ENCODE data around the gene IRS2.
A peak's percentile ranks its signal among the peaks of the same experiment; 100 is the strongest.
"Not testable (repeated sequence)": the region's sequence is repeated elsewhere in the genome, so short reads cannot be mapped to it uniquely, and the experiment has no call there.

Gene IRS2

DNA sequence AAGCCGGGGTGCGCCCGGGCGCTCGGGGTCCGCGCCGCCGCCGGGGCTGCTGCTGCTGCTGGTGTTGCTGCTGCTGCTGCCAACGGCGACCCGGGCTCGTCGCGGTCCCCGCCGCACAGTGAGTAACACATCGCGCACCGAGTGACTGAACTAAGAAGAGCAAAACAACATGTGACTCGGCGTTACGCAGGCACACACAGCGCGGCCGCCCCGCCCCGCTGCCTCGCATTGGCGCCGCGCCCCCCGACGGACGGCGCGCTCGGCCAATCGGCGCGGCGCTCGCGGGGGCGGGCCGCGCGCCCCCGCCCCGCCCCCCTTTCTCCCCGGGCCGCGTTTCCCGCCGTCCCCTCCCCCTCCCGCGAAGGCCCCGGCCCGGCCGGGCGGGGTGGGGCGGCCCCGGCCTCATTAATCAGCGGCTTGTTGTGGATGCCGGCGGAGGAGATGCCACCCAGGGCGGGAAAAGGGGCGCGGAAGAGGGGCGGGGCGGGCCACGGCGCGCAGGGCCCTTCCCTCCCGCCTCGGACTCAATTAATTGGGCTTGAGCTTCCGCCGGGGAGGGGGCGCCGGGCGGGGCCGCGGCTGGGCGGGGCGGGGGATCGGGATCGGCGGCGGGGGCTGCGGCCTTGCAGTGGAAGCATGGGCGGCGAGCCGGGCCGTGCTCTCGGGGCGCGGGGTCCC, at the start of gene IRS2:
Gene IRS2 (minus strand): TSS at position 127 of the 678 bp plus-strand sequence. CDS start 530 bp downstream, outside the sequence.
- H3K9me3 ChIP-seq (ENCODE audit: insufficient read depth, low read length): no peaks in the 10 kb centered on the region
- peaks cover 27% of the 10 kb centered on the region for H3K36me3 ChIP-seq (ENCODE audit: insufficient read depth, insufficient read length, low read length)
- peak; percentile 86 for DNase-seq (ENCODE audit: low read depth, low spot score)
- H3K9ac ChIP-seq (ENCODE audit: insufficient read length, low read depth): peak within 1 kb of the TSS; percentile 85
- H3K4me1 ChIP-seq (ENCODE audit: insufficient read depth, insufficient read length): peaks cover 3% of the 10 kb centered on the region
- peaks cover 6% of the 10 kb centered on the region for H3K27me3 ChIP-seq (ENCODE audit: insufficient read depth, insufficient read length)
- H3K4me3 ChIP-seq (ENCODE audit: insufficient read length, low read depth): peak within 1 kb of the TSS; percentile 68
- TF ChIP-seq SUZ12 (IDR thresholded peaks at IDR 0.05; ENCODE audit: extremely low read depth, insufficient read depth, insufficient read length): no peak
- TF ChIP-seq ZNF274 (IDR thresholded peaks at IDR 0.05; ENCODE audit: low read depth, low read length): no peak
- no peak for TF ChIP-seq YY1 (IDR thresholded peaks at IDR 0.05; ENCODE audit: insufficient read depth, insufficient read length)

DNA sequence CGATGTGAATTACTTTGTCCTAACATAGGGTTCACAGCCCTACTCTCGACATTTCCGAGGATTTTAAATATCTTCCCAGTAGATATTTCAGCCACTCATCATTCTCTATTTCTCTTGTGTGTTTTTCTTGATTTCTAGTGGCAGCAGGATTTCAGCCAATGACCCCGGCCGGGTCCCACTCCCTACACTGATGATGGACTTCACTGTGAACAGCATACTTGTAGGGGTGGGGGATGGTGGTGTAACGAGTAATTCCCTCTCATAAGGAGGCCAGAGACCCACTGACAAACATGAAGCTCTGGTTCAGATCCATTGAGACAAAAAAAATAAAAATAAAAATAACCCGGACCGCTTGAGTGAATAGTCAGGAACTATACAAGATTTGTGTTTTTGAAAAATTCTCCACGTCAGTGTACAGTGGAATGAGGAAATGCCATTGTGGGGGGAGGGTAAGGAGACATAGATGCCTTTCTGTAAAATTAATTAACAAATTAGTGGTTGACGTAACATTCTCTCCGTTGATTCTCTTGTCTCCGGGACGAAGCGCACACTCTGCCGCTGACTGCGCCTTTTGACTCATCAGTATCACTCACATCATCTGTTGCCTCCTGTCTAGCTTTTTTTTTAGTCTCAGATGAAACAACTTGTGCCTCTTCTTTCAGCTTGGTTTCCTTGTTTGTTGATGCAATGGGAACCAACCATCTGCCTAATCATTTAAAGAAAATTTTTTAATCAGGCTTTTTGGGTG, 48.8 kb upstream of the IRS2 start:
- Histone ChIP-seq H3K9me3 (ENCODE audit: insufficient read depth, low read length) (no peaks in the 10 kb centered on the region), H3K9ac (ENCODE audit: insufficient read length, low read depth) (no peak overlapping the region), H3K4me3 (ENCODE audit: insufficient read length, low read depth) (no peak overlapping the region), H3K27me3 (ENCODE audit: insufficient read depth, insufficient read length) (no peaks in the 10 kb centered on the region), H3K36me3 (ENCODE audit: insufficient read depth, insufficient read length, low read length) (no peaks in the 10 kb centered on the region), H3K4me1 (ENCODE audit: insufficient read depth, insufficient read length) (no peaks in the 10 kb centered on the region)
- DNase-seq (ENCODE audit: low read depth, low spot score): no peak
- TF ChIP-seq ZNF274 (IDR thresholded peaks at IDR 0.05; ENCODE audit: low read depth, low read length) (no peak), YY1 (IDR thresholded peaks at IDR 0.05; ENCODE audit: insufficient read depth, insufficient read length) (no peak), SUZ12 (IDR thresholded peaks at IDR 0.05; ENCODE audit: extremely low read depth, insufficient read depth, insufficient read length) (no peak)

DNA sequence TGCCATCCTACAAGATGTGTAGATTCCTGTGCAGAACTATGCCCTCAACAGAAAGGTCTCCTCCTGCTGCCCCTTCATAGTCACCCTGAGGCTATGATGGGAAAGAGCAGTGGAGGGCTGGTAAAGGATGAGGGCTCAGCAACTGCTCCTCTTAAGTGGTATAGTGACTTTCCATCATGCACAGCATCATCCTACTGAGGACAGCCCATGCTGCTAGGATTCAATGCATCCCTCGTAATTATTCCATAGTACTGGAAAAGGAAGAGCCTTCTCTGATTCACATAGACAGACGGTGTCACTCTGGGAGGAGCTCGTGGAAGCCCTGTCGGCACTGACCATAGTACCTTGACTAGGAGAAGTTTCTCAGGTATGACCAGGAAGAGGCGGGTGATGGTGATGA, 47.6 kb upstream of the IRS2 start:
- Histone ChIP-seq H3K36me3 (ENCODE audit: insufficient read depth, insufficient read length, low read length) (no peaks in the 10 kb centered on the region), H3K9ac (ENCODE audit: insufficient read length, low read depth) (no peak overlapping the region), H3K4me3 (ENCODE audit: insufficient read length, low read depth) (no peak overlapping the region), H3K4me1 (ENCODE audit: insufficient read depth, insufficient read length) (no peaks in the 10 kb centered on the region), H3K9me3 (ENCODE audit: insufficient read depth, low read length) (no peaks in the 10 kb centered on the region), H3K27me3 (ENCODE audit: insufficient read depth, insufficient read length) (no peaks in the 10 kb centered on the region)
- TF ChIP-seq ZNF274 (IDR thresholded peaks at IDR 0.05; ENCODE audit: low read depth, low read length) (no peak), SUZ12 (IDR thresholded peaks at IDR 0.05; ENCODE audit: extremely low read depth, insufficient read depth, insufficient read length) (no peak), YY1 (IDR thresholded peaks at IDR 0.05; ENCODE audit: insufficient read depth, insufficient read length) (no peak)
- no peak for DNase-seq (ENCODE audit: low read depth, low spot score)

GRCh38 chr13:109833071-109833470, 46.7 kb upstream of the IRS2 start:
- no peaks in the 10 kb centered on the region for H3K9me3 ChIP-seq (ENCODE audit: insufficient read depth, low read length)
- H3K27me3 ChIP-seq (ENCODE audit: insufficient read depth, insufficient read length): no peaks in the 10 kb centered on the region
- TF ChIP-seq YY1 (IDR thresholded peaks at IDR 0.05; ENCODE audit: insufficient read depth, insufficient read length) (no peak), SUZ12 (IDR thresholded peaks at IDR 0.05; ENCODE audit: extremely low read depth, insufficient read depth, insufficient read length) (no peak), ZNF274 (IDR thresholded peaks at IDR 0.05; ENCODE audit: low read depth, low read length) (no peak)
- H3K36me3 ChIP-seq (ENCODE audit: insufficient read depth, insufficient read length, low read length): no peaks in the 10 kb centered on the region
- H3K4me1 ChIP-seq (ENCODE audit: insufficient read depth, insufficient read length): no peaks in the 10 kb centered on the region
- DNase-seq (ENCODE audit: low read depth, low spot score): no peak
- no peak overlapping the region for H3K9ac ChIP-seq (ENCODE audit: insufficient read length, low read depth)
- H3K4me3 ChIP-seq (ENCODE audit: insufficient read length, low read depth): no peak overlapping the region

DNA sequence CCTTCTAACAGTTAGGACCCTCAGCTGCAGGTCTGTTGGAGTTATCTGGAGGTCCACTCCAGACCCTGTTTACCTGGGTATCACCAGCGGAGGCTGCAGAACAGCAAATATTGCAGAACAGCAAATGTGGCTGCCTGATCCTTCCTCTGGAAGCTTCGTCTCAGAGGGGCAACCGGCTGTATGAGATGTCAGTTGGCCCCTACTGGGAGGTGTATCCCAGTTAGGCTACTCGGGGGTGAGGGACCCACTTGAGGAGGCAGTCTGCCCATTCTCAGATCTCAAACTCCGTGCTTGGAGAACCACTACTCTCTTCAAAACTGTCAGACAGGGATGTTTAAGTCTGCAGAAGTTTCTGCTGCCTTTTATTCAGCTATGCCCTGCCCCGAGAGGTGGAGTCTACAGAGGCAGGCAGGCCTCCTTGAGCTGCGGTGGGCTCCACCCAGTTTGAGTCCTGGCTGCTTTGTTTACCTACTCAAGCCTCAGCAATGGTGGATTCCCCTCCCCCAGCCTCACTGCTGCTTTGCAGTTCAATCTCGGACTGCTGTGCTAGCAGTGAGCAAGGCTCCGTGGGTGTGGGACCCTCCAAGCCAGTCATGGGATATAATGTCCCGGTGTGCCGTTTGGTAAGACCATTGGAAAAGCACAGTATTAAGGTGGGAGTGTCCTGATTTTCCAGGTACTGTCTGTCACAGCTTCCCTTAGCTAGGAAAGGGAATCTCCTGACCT, 42.4 kb upstream of the IRS2 start:
- H3K4me1 ChIP-seq (ENCODE audit: insufficient read depth, insufficient read length); DNase-seq (ENCODE audit: low read depth, low spot score); H3K36me3 ChIP-seq (ENCODE audit: insufficient read depth, insufficient read length, low read length); H3K27me3 ChIP-seq (ENCODE audit: insufficient read depth, insufficient read length); H3K4me3 ChIP-seq (ENCODE audit: insufficient read length, low read depth); H3K9ac ChIP-seq (ENCODE audit: insufficient read length, low read depth); H3K9me3 ChIP-seq (ENCODE audit: insufficient read depth, low read length): not testable (repeated sequence)

DNA sequence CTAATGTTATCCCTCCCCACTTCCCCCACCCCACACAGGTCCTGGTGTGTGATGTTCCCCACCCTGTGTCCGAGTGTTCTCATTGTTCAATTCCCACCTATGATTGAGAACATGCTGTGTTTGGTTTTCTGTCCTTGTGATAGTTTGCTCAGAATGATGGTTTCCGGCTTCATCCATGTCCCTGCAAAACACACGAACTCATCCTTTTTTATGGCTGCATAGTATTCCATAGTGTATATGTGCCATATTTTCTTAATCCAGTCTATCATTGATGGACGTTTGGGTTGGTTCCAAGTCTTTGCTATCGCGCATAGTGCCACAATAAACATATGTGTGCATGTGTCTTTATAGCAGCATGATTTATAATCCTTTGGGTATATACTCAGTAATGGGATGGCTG, 36.8 kb upstream of the IRS2 start:
- not testable (repeated sequence) for H3K9me3 ChIP-seq (ENCODE audit: insufficient read depth, low read length); DNase-seq (ENCODE audit: low read depth, low spot score); H3K36me3 ChIP-seq (ENCODE audit: insufficient read depth, insufficient read length, low read length); H3K27me3 ChIP-seq (ENCODE audit: insufficient read depth, insufficient read length); H3K9ac ChIP-seq (ENCODE audit: insufficient read length, low read depth); H3K4me3 ChIP-seq (ENCODE audit: insufficient read length, low read depth); H3K4me1 ChIP-seq (ENCODE audit: insufficient read depth, insufficient read length)

DNA sequence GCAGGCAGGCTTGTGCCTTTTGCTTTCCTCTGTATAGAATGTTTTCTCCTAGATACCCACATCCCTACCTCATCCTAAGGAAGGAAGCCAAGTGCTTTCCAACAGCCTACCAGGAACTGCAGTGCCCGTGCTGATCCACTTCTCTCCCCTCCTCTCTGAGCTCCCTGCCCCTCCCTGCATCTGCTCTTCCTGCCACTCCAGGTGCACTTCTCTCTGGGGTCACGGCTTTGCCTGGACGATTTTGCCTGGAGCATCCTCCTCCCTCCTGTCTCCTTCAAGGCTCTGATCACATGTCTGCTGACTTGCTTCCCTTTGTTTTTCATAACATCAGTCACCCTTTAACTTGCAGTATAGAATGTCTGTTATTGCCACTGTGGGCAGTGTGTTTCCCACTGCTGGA, 34.7 kb upstream of the IRS2 start:
- TF ChIP-seq YY1 (IDR thresholded peaks at IDR 0.05; ENCODE audit: insufficient read depth, insufficient read length) (no peak), ZNF274 (IDR thresholded peaks at IDR 0.05; ENCODE audit: low read depth, low read length) (no peak), SUZ12 (IDR thresholded peaks at IDR 0.05; ENCODE audit: extremely low read depth, insufficient read depth, insufficient read length) (no peak)
- no peak for DNase-seq (ENCODE audit: low read depth, low spot score)
- no peaks in the 10 kb centered on the region for H3K27me3 ChIP-seq (ENCODE audit: insufficient read depth, insufficient read length)
- H3K4me1 ChIP-seq (ENCODE audit: insufficient read depth, insufficient read length): no peaks in the 10 kb centered on the region
- H3K9me3 ChIP-seq (ENCODE audit: insufficient read depth, low read length): no peaks in the 10 kb centered on the region
- H3K36me3 ChIP-seq (ENCODE audit: insufficient read depth, insufficient read length, low read length): no peaks in the 10 kb centered on the region
- no peak overlapping the region for H3K9ac ChIP-seq (ENCODE audit: insufficient read length, low read depth)
- no peak overlapping the region for H3K4me3 ChIP-seq (ENCODE audit: insufficient read length, low read depth)

Data from NT2/D1 (cell line).